GM23248 (cell line): ENCODE measurements around the gene FAM222B.

Source experiments
- EZH2 ChIP-seq: fragments of 200-600 bp; sonication (generic); IDR thresholded peaks from 2 replicates; pipeline ENCODE4 v1.6.1; 2018; ENCODE audit warnings: antibody characterized with exemption, mild to moderate bottlenecking; ENCODE audit not compliant: insufficient read depth, poor library complexity, severe bottlenecking
- EZH2phosphoT487 ChIP-seq: fragments of 200-600 bp; sonication (generic); IDR thresholded peaks from 2 replicates; pipeline ENCODE4 v1.6.1; 2018; ENCODE audit warnings: antibody characterized with exemption, moderate library complexity, mild to moderate bottlenecking, low read depth; ENCODE audit not compliant: insufficient read depth

DNA sequence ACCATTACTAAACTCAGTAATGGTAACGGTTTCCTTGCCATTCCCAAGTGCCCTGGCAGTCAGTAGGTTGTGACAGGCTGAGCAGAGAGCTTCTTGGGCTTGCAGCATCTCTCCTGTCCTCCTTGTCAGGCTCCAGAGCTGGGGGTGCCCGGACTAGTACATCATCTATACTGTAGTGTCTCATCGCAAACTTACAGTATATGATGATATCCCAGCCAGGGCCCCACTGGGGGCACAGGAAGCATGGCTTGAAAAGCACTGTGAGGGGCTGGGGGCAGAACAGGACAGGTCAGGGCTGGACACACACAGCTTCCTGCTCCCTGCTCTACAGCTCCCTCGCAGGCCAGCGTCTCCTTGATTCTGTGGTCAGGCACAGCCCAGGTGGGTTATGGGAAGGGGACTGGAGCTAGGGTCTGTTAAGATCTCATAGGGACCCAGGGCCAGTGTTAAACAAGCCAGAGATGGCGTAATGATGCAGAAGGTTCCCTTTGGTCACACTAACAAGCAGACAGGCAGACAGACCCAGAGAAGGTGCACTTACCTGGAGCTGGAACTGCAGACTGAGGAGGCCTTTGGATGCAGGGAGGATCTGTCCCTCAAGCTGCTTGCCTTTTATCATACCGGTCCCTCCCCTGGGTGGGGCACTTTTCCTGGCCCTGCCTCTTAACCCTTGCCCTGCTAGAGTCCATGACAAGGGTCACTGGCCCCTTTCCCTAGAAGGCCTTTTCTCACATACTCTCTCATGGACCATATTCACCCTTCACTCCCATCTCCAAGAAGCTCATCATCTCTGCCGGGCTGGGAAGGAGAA, 19.0 kb upstream of the FAM222B start:
- TF ChIP-seq EZH2 = no peak
- no peak for TF ChIP-seq EZH2phosphoT487
